Hematopoietic multipotent progenitor cell treated with erythropoietin and hydrocortisone succinate and interleukin-3 and kit ligand, for 4 days (in vitro differentiated cells): ENCODE results near the gene DDX24.

ENCODE experiments used
- DNase-seq: peaks from one replicate; pipeline ENCODE4 v3.0.0-alpha.2; 2015

Gene DDX24

GRCh38 chr14:94046696-94047250 lies 34.2 kb downstream of the DDX24 start:
- DNase-seq: no peak

GRCh38 chr14:94045563-94046345 lies 35.2 kb downstream of the DDX24 start:
- no peak for DNase-seq

DNA sequence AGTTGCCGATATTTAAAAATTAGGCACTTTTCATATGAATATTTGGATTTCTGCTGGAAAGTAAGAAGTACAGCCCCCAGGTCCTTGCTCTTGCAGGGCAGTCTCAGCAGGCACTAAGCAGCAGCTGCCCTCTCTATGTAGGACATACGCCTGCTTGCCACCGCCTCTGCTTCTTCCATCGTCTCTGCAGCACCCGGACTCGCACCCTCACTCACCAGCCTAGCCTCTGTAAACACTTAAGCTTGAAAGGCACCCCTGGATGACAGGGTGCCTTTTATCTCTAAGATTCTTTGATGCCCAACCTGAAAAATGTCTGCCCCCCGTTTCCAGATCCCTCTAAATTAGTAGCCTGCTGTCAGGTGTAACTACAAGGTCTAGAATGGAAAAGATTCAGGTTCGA lies 35.9 kb downstream of the DDX24 start:
- DNase-seq: no peak

- no peak for DNase-seq
These were observed 36.4 kb downstream of the DDX24 start for GRCh38 chr14:94044476-94045091.

DNA sequence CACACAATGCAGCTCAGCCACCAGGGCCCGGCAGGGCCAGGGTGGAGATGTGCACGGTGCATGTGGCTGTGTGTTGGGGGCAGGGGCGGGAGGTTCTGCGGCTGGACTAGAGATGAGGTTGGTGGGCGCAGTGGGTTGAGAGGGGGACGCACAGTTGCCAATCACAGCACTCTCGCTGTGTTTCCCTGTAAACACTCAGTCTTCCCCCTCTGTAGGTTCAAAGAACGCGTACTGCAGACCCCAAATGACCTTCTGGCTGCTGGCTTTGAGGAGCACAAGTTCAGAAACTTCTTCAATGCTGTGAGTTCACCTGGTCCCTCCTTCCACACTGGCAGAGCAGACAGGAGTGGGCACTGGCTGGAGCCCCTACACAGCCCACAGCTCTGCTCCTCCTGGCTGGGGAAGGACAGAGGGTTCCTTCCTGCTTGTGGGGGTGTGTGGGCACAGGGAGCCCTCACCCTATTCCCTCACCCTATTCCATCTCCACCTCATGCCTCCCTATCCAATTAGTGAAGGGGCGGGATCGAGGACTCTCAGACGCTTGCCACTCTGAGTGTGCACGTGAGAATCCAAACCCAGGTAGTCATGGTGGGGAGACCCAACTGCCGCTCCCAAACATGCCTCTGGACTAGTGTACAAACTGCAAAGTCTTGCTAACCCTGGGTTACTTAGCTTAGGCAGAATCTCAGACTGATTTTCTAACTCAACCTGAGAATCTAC lies 37.1 kb downstream of the DDX24 start:
- no peak for DNase-seq

DNA sequence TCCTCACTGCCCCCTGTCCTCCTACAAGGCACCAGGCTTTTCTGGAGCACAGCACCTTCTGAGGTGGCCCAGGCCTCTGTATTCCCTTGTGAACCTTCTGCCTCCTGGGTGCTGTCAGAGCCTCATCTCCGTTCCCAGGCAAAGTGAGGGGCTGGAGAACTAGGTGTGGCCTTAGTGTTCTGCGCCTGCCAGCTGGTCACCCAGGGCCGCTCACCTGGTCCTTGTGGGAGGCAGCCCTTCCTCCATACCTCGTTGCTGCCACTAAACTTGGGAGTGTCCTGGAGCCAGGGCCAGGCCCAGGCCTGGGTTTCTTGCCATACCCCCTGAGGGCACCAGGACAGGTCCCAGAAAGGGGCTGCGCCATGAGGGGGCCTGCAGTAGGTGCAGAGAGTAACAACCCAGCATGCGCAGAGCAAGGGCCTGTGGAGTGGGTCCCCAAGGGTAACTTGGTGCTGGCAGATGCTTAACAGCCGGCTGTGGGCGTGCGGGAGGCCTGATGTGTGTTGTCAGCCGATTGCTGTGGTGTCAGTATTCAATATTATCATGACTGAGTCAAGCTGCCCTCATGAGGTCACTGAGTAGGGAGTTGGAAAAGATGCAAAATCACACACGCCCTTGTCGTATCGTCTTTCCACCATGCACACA lies 37.8 kb downstream of the DDX24 start:
- DNase-seq: no peak

DNA sequence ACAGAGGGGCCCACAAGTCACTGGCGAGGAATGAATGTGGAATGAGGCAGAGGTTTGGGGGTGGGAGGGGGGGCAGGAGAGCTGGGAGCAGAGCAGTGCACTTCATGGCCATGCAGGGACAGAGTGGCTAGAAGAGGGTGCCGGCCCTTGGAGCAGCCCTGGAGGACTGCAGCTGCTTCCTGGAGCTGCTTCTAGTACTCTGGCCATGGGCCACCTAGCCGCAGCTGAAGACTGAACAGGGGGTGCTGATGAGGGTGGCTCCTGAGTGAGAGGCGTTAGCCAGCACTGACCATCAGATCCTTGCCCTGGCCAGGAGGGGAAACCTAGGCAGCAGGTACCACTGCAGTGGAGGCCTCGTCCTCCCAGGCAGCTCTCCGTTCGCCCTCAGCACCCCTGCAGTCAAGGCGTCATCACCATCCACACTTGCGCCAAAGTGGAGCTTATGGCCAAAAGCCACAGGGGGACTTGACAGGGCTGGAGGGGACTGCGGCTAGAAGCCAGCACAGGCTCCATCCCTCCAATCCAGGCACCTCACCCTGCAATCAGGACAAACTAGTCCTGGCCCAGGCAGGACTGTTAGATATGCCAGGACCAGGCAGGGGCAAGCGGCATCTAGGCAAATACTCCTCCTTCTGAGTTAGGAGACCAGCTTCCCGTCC lies 38.4 kb downstream of the DDX24 start:
- no peak for DNase-seq

- no peak for DNase-seq
These were observed 39.3 kb downstream of the DDX24 start for GRCh38 chr14:94041551-94042346.

- DNase-seq: no peak
These were observed 40.2 kb downstream of the DDX24 start for GRCh38 chr14:94040796-94041195.

GRCh38 chr14:94040247-94040646 lies 40.8 kb downstream of the DDX24 start:
- no peak for DNase-seq

GRCh38 chr14:94038921-94039629 lies 41.9 kb downstream of the DDX24 start:
- no peak for DNase-seq

GRCh38 chr14:94038510-94038909 lies 42.5 kb downstream of the DDX24 start:
- DNase-seq: no peak

DNA sequence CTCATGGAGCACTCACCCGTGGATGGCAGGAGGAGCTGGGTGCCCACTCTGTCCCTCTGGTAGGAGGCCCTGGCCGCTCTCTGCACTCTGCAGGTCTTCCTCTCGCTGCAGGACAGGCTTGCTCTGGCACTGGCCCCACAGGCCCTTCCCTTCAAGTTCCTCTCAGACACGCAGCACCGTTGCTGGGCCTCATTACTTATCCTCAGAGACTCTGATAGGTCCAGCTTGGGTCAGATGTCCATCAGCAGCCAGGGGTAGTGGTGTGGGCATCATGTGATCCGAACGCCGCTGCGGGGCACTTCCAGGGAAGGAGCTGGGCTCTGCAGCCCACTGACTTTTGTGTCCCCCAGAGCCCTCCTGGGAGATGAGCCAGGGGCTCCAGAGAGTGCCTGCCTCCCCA lies 43.0 kb downstream of the DDX24 start:
- DNase-seq: no peak

GRCh38 chr14:94036313-94037167 lies 44.5 kb downstream of the DDX24 start:
- DNase-seq: peak; percentile 88

DNA sequence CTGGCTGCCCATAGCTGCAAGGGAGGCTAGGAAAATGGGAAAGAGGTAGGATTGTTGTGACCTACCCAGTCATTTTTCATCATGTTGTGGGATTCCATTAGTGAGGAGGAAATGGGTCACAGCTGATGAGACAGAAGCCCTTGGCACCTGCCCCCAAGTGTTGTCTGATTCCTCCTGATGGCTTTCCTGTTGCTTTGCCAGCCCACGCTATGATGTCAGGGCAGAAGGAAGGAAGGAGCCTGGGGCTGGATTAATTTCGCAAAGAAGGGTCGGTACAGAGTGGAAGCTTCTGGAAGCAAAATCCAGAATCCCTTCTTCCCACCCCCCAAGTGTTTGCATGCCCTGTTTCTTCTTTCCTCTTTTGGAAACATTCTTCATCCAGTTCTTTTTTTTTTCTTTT lies 46.1 kb downstream of the DDX24 start:
- DNase-seq: no peak

DNA sequence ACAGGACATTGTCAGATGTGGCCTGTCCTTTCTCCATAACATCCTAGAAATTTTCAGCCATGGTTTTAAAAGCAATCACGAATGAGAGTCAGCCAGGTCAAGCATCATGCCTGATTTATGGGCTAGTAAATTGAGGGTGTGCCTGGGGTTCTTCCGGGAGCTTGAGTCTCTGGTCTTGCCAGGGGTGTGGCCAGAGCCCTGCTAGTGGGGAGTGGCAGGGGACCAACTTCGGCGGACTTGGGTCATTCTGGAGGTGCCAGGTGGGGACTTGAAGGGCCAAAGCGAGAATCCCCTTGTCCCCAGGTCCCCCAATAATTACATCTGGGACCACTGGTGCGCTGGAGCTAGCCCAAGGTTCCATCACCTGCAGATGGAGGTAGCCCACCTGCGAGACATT lies 49.1 kb downstream of the DDX24 start:
- no peak for DNase-seq

DNA sequence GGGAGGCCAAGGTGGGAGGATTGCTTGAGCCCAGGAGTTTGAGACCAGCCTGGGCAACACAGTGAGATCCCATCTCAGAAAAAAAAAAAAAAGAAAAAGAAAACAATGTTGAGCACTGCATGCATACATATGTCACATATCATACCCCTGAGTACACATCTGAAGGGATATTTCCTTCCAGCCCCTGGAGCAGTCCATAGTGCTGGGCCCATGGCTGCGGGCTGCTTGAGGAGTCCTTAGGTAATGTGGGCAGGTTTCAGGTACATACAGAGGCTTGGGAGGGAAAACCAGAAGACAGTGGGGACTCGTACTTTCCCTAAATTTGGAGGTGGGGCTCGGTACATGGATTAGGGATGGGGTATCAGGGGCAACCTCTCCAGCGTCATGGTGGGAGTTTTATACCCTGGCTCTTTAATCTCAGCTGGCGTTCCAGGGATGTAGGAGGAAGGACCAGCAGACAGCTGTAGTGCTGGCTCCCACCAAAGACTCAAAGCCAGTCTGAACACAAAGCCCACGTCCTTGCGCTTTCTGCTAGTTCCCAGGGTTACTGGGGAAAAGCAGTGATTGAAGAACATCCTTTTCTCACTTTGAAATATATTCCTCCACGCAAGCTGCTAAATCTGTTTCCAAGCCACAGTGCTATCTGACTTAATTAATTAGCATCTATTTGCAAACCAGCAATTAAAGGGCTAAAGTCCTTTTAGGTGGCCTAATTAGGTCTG lies 49.7 kb downstream of the DDX24 start:
- DNase-seq: no peak

GRCh38 chr14:94030571-94030970 lies 50.4 kb downstream of the DDX24 start:
- DNase-seq: no peak

DNA sequence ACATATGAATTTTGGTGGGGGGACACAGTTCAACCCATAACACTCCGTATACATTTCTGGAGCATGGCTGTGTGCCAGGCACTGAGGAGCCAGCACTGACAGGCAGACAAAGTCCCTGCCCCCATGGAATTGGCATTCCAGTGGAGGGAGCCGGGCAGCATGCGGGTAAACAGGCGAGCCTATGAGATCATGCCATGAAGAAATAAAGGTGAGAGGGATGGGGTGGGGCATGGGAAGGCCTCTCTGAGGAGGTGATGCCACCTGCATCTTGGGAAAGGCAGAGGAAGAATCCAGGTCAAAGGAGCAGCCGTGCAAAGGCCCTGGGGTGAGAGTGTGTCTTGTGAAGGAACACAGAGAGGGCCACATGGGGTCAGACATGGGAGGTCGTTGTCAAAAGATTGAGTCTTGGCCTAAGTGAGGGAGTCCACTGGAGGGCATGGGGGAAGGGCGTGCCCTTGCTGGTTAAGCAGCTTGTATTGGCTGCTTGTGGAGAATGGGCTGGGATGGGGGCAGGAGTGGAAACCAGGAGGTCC lies 51.3 kb downstream of the DDX24 start:
- DNase-seq: no peak
